ENCODE results near the gene TEX10. TPM values are rescaled to one million over a fixed set of nuclear protein-coding genes. Genes with fewer than 3 reads are reported as not detected.

The TEX10 gene
- polyA plus RNA-seq, 1 donor (not counting 4 experiments of a cell fraction or from before 2014, with no cell fraction given): 50.7 TPM

DNA sequence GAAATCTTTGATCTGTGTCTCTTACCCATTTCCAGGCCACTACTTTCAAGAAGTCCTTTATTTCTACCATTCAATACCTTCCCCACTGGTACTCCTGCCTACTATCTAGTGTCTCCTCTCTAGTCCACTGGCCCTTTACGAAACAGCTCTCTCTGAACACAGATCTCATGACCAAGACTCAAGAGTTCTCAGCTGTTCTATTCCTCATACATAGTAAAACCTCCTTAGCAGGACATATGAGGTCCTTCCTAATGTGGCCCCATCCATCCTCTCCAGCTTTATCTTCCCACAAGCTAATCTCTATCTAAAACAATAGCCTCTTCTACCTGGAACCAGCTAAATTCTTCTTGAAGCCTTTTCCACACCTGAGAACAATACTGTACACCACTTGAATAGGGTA is 2.6 kb downstream of the TEX10 start:
- Histone ChIP-seq H3K4me2 (ENCODE audit: control insufficient read depth, extremely low read depth, insufficient read depth, low read depth, low read length) (peak overlapping the region; percentile 96), H3K4me1 (ENCODE audit: control insufficient read depth, extremely low read depth, insufficient read depth, low read length) (peaks cover 24% of the 10 kb centered on the region), H3K9ac (ENCODE audit: control insufficient read depth, extremely low read depth, insufficient read depth, low read length) (no peak overlapping the region), H4K20me1 (ENCODE audit: control insufficient read depth, extremely low read depth, insufficient read depth, low read length) (peaks cover 9% of the 10 kb centered on the region), H3K4me3 (ENCODE audit: control insufficient read depth in 2 of 3, extremely low read depth in 1 of 3, insufficient read depth in 2 of 3, low read depth in 1 of 3, low read length in 3 of 3) (peak overlapping the region in 2 of 3 experiments; percentile 15 to 35), H2AFZ (ENCODE audit: control insufficient read depth, low read length) (no peak overlapping the region), H3K9me3 (ENCODE audit: control insufficient read depth, low read depth, low read length) (no peaks in the 10 kb centered on the region), H3K36me3 (ENCODE audit: control insufficient read depth in 2 of 2, extremely low read depth in 1 of 2, insufficient read depth in 2 of 2, low read length in 2 of 2) (peaks cover 2 to 8% of the 10 kb centered on the region in 2 experiments), H3K27me3 (ENCODE audit: control insufficient read depth, extremely low read depth, insufficient read depth, low read length) (no peaks in the 10 kb centered on the region), H3K9me1 (ENCODE audit: control insufficient read depth, extremely low read depth, insufficient read depth, low read length) (peaks cover 3% of the 10 kb centered on the region), H3K27ac (ENCODE audit: control insufficient read depth, insufficient read depth, low read length) (no peak overlapping the region), H3K79me2 (ENCODE audit: control insufficient read depth, insufficient read depth, low read length) (peaks cover 74% of the 10 kb centered on the region)
- TF ChIP-seq, protein P1, sequence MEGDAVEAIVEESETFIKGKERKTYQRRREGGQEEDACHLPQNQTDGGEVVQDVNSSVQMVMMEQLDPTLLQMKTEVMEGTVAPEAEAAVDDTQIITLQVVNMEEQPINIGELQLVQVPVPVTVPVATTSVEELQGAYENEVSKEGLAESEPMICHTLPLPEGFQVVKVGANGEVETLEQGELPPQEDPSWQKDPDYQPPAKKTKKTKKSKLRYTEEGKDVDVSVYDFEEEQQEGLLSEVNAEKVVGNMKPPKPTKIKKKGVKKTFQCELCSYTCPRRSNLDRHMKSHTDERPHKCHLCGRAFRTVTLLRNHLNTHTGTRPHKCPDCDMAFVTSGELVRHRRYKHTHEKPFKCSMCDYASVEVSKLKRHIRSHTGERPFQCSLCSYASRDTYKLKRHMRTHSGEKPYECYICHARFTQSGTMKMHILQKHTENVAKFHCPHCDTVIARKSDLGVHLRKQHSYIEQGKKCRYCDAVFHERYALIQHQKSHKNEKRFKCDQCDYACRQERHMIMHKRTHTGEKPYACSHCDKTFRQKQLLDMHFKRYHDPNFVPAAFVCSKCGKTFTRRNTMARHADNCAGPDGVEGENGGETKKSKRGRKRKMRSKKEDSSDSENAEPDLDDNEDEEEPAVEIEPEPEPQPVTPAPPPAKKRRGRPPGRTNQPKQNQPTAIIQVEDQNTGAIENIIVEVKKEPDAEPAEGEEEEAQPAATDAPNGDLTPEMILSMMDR (optimal IDR thresholded peaks at IDR 0.05 in 1 of 3, IDR thresholded peaks at IDR 0.05 in 1 of 3, conservative IDR thresholded peaks at IDR 0.05 in 1 of 3; ENCODE audit: extremely low read depth in 1 of 3, insufficient read depth in 2 of 3, low read length in 3 of 3): no peak
- TF ChIP-seq EZH2 (IDR thresholded peaks at IDR 0.05; ENCODE audit: low read length): no peak
- dilution Hi-C loops (cut with MboI; ENCODE audit: extremely low pct_ligation_motif_present, low sequenced_read_pairs): no loop called here
- DNase-seq (ENCODE audit: low read depth, low spot score) (no peak), FAIRE-seq (no peak)

DNA sequence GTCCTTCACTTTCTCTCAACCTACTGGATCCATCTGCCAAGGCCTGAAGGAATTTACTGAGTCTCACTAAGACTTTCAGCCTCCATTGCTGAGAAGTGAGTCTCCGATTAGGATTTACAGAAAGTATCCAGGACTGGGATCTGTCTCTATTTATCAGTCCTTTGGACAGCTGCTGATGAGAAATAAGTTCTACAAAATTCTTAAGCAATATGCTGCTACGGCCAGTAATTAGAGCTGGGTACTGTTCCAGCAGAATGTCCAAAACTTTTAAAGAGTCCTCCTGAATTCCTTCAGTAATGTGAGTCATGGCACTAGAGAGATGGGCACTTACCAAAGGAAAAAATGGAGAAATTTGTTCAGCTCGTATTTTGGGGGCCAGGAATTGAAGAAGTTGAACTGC is 5.9 kb downstream of the TEX10 start:
- no peak for DNase-seq (ENCODE audit: low read depth, low spot score)
- Histone ChIP-seq H3K27ac (ENCODE audit: control insufficient read depth, insufficient read depth, low read length) (no peak overlapping the region), H3K4me1 (ENCODE audit: control insufficient read depth, extremely low read depth, insufficient read depth, low read length) (peaks cover 15% of the 10 kb centered on the region), H4K20me1 (ENCODE audit: control insufficient read depth, extremely low read depth, insufficient read depth, low read length) (peaks cover 11% of the 10 kb centered on the region), H3K9me3 (ENCODE audit: control insufficient read depth, low read depth, low read length) (no peaks in the 10 kb centered on the region), H3K79me2 (ENCODE audit: control insufficient read depth, insufficient read depth, low read length) (peaks cover 96% of the 10 kb centered on the region), H3K9ac (ENCODE audit: control insufficient read depth, extremely low read depth, insufficient read depth, low read length) (no peak overlapping the region), H2AFZ (ENCODE audit: control insufficient read depth, low read length) (no peak overlapping the region), H3K9me1 (ENCODE audit: control insufficient read depth, extremely low read depth, insufficient read depth, low read length) (peaks cover 3% of the 10 kb centered on the region), H3K4me2 (ENCODE audit: control insufficient read depth, extremely low read depth, insufficient read depth, low read depth, low read length) (no peak overlapping the region), H3K4me3 (ENCODE audit: control insufficient read depth in 2 of 3, extremely low read depth in 1 of 3, insufficient read depth in 2 of 3, low read depth in 1 of 3, low read length in 3 of 3) (no peak overlapping the region), H3K36me3 (ENCODE audit: control insufficient read depth in 2 of 2, extremely low read depth in 1 of 2, insufficient read depth in 2 of 2, low read length in 2 of 2) (peaks cover 4 to 9% of the 10 kb centered on the region in 2 experiments), H3K27me3 (ENCODE audit: control insufficient read depth, extremely low read depth, insufficient read depth, low read length) (no peaks in the 10 kb centered on the region)
- dilution Hi-C loops (cut with MboI; ENCODE audit: extremely low pct_ligation_motif_present, low sequenced_read_pairs): no loop called here
- no peak for TF ChIP-seq EZH2 (IDR thresholded peaks at IDR 0.05; ENCODE audit: low read length)
- TF ChIP-seq, protein P1 (optimal IDR thresholded peaks at IDR 0.05 in 1 of 3, IDR thresholded peaks at IDR 0.05 in 1 of 3, conservative IDR thresholded peaks at IDR 0.05 in 1 of 3; ENCODE audit: extremely low read depth in 1 of 3, insufficient read depth in 2 of 3, low read length in 3 of 3): no peak
- no peak for FAIRE-seq

Data from keratinocyte (primary cell).